CD4-positive, alpha-beta T cell treated with Interleukin-10 for 1 hour (primary cell): Measurements from ENCODE around the gene TSPAN32.
"Not testable (repeated sequence)": the region's sequence is repeated elsewhere in the genome, so short reads cannot be mapped to it uniquely, and the experiment has no call there.

Experiments used
- DNase-seq: peaks from one replicate; pipeline ENCODE4 v3.0.0-alpha.2; 2020

Gene TSPAN32

DNA sequence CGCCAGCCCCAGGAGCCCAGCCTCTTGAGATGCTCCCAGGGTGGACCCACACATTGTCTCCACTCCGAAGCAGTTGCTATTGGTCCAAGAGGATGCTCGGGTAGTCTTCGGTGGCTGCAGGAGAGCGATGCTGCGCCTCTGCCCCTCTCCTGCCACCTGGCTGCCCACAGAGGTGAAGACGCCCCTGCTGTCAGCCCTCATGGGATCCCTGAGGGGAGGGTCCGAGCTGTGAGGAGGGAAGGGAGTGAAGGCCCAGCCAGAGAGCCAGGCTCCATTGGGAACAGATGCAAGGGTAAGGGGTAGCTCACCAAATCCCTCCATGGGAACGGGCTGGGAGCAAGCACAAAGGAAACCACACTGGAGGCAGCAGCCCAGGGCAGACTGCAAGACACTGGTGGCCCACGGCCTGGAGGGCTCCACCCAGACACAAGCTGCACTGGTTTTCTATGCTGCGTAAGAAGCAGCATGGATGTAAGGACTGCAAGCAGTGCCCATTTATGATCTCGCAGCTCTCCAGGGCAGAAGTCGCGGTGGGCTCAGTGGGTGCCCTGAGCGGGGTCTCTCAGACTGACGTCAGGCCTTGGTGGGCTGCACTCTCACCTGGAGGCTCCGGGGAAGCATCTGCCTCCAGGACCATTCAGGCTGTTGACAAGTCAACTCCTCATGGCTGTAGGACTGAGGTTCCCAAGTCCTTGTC, 15.7 kb downstream of the TSPAN32 start:
- no peak for DNase-seq

DNA sequence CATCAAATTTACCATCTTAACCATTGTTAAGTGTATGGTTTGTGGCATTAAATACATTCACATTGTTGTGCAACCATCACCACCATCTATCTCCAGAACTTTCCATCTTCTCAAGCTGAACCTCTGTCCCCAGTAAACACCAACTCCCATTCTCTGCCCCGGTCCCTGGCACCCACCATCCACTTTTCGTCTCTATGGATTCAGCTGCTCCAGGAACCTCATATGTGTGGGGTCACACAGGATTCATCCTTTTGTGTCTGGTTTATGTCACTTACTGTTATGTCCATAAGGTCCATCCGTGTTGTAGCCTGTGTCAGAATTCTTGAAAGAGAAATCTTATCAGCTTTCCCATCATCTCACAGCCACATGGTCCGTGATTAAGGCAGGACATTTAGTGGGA, 16.3 kb downstream of the TSPAN32 start:
- no peak for DNase-seq

DNA sequence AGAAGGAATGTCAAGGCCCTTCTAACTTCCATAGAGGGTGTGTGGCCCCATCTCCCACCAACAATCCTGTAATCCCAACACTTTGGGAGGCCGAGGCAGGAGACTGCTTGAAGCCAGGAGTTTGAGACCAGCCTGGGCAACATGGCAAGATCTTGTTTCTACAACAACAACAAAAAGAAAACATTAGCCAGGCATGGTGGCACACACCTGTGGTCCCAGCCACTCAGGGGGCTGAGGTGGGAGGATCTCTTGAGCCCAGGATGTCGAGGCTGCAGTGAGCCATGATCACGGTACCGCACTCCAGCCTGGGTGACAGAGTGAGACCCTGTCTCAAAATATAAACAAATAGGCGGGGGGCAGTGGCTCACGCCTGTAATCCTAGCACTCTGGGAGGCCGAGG, 16.9 kb downstream of the TSPAN32 start:
- DNase-seq, result no peak

DNA sequence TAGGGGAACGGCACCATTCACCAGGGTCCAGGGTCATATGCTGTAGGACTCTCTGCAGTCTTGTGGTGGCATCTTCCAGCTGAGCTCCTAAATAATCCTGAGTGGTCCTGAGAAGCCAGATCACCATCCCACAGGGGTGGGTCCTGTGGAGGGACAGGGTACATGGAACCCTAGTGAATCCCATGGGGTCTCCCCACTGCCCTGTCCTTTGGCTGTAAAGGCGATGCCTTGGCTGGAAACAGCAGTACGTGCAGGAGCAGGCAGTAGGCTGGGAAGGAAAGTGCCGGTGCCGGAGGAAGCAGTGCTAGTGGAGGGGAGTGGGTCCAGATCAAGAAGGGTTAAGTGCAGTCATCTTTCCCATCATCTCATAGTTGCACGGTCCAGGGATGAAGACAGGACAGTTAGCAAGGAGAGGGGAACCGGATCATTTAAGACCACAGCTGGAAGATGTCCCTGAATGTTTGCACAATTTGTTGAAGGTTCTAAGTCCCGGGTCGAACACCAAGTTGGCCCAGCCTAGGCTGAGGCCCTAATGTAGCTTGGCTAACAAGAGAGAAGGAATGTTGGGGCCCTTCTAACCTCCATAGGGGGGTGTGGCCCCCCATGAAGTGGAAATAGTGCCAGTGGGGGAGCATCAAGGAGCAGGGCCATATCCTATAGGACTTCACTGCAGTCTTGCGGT, 18.1 kb downstream of the TSPAN32 start:
- no peak for DNase-seq

DNA sequence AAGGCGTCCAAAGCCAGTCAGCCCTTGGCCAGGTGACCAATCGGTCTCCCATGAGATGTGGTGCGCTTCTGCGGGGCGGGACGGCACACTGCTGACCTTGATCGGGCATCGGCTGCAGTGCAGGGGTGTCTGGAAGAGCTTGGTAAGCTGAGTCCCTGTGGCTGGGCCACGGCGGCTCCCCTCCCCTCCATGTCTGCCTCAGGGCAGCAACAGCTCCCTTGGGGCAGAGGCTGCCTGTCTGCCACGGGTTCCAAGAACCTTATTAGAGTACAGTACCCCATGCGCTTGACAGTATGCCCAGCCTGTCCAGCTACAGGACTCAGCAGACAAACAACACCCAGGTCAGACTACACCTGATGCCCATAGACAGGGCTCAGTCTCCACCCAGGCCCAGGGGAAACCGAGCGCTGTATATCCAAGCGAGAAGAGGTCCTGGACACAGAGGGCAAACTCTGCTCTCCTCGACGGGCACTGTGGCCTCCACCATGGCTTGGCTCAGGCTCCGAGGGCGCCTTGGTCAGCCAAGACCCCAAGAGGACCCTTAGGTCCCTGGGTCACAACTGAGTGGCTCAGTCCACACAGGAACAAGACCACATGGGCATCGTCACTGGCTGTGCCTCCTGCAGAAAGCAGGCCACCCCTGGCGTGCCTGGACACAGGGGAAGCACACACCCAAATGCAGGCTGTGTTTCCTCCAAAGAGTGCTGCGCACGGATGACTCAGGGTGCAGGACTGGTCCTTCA, 18.9 kb downstream of the TSPAN32 start:
- DNase-seq, result no peak

DNA sequence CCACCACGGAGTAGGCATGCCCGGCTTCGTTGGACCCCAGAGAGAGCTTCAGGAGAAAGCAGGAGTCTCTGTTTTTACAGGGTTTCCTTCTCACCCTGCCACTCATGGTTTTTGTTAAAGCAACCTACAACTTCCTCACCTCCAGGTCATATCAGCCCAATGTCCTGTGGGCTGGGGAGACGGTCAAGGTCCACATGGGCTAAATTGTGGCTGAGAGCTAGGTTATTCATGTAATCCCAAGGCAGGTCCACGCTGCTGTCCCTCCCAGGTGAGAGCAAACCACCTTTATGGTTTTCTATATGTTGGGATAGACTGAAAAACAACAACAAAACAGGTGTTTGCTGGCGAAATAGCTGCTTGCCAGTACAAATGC, 19.5 kb downstream of the TSPAN32 start:
- no peak for DNase-seq

DNA sequence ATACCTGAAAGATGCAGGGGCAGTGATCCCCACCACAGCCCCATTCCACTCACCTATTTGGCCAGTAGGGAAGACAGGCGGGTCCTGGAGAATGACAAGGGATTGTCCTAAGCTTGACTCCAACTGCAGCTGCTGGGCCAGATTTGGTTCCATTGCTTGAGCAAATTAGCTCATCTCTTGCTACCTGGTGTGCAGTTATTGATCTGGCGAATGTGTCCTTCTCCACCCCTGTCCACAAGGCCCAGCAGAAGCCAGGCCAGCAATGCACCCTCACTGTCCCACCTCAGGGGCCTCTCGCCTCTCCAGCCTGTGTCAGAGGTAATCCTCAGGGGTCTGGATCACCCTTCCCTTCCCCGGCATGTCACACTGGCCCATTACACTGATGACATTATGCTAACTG, 23.3 kb downstream of the TSPAN32 start:
- DNase-seq, result no peak

DNA sequence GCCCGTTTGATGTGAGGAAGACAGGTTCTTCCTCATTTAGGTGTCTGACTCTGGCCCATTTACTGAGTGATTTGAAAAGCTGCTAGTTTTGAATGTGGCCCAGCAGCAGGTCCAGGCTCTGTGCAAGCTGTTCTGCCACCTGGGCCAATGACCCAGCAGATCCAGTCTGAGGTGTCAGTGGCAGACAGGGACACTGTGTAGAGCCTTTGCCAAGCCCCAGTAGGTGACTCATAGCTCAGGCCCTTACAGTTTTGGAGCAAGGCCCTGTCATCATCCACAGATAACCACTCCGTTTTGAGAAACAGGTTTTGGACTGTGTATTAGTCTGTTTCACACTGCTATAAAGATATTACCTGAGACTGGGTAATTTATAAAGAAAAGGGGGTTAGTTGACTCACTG, 23.9 kb downstream of the TSPAN32 start:
- no peak for DNase-seq

DNA sequence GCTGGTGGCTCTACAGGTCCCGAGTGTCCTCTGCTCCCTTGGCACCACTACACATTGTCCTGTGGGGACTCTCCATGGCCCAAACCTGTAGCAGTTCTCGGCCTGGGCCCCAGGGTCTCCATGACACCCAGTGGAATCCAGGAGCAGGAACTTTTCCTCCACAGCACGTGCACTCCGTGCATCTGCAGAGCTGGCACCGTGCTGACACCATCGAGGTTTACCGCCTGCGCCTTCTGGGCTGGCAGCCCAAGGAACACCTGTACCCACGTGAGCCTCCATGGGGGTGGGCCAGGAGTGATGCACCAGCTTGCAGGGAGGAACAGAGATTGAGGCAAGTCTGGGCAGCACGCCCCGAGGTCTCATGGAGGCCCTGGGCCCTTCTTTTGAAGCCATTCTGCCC, 25.2 kb downstream of the TSPAN32 start:
- DNase-seq, result no peak

DNA sequence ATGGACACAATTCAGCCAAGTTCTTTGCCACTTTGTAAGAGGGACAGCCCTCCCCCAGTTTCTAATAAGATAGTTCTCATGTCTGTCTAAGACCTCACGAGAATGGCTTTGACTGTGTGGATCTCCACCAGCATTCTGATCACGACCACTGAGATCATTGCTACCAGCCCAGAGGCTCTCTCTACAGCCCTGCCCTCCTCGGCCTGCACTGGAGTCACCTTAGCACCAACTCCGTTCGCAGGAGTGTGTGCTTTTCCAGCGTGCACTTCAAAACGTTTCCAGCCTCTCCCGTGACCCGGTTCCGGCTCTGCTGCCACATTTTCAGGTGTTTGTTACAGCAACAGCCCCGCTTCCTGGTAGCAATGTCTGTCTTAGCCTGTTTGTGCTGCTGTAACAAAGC, 26.2 kb downstream of the TSPAN32 start:
- DNase-seq, result no peak

DNA sequence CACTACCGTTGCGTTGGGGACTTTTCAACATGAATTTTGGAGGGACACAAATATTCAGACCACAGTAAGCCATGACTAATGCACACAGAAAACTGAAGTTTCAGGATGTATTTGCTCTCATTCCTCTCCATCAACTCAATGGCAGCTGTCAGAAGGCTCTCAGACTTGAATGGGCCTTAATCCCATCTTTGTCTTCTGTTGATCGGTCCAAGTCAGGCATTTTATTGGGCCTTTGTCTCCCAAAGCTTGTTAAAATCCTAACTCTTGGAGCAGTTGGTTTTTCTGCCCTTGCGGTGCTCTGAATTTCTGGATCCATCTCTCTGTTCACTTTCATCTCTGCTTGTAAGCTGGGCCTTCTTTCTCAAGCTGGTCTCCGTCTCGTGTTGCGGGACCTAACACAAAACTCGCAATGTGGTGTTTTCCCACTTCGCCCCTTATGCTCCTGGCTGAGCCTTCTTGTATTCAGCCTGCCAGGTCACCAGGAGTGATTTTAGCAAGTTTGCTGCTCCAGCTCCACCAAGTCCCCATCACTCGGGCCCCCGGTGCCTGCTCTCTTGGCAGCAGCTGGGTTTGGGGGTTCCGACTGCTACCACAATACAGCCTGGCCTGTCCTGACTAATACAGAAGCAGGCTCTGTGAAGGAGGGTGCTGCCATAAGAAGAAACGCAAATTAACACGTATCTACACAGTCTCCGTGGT, 27.0 kb downstream of the TSPAN32 start:
- DNase-seq, result no peak

DNA sequence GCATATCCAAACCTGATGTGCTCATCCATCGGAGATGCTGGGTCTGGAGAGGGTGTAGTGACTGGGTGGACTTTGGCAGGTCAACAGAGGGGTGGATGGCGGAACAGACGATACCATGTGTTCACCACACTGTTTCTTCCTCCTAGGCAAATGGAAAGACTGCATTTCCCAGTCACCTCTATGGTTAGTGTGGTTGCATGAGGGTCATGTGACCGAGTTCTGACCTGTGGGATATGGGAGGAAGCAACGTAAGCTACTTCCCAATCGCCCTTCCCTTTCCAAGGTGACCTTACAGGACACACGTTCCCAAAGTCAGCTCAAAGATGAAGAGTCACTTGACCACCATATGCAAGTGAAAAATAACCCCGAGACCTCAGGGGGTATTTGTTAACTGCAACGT, 27.7 kb downstream of the TSPAN32 start:
- DNase-seq, result no peak

DNA sequence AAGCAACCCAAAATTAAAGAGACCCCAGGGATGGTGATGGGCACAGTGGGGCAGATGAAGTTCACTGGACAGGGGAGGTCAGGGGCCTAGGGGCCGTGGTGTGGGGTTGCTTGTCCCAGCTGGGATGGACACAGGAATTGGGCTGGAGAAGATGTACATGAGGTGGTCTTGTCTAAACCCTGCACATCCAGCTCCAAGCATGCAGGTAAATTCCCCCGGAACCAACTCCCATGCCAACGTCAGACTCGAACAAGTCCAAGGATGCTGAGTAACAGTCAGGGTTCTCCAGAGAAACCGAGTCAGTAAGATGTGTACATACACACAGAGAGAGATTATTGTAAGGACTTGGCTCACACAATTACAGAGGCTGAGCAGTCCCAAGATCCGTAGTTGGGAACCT, 28.9 kb downstream of the TSPAN32 start:
- DNase-seq, result no peak

DNA sequence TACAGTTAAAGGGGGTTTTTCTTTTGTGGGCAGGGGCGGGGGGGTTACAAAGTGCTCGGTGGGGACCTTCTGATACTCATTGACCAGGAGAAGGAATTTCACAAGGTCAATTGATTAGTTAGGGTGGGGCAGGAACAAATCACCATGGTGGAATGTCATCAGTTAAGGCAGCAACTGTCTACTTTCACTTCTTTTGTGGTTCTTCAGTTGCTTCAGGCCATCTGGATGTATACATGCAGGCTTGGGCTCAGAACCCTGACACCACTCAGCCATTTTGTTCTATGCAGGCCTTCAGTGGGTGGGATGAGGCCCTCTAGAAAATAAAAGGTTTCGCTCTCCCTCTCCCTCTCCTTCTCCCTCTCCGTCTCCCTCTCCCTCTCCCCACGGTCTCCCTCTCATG, 29.6 kb downstream of the TSPAN32 start:
- no peak for DNase-seq

DNA sequence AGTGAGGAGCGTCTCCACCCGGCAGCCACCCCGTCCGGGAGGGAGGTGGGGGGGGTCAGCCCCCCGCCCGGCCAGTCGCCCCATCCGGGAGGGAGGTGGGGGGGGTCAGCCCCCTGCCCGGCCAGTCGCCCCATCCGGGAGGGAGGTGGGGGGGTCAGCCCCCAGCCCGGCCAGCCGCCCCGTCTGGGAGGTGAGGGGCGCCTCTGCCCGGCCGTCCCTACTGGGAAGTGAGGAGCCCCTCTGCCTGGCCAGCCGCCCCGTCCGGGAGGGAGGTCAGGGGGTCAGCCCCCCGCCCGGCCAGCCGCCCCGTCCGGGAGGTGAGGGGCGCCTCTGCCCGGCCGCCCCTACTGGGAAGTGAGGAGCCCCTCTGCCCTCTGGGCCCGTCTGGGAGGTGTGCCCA, 30.8 kb downstream of the TSPAN32 start:
- DNase-seq, result not testable (repeated sequence)

DNA sequence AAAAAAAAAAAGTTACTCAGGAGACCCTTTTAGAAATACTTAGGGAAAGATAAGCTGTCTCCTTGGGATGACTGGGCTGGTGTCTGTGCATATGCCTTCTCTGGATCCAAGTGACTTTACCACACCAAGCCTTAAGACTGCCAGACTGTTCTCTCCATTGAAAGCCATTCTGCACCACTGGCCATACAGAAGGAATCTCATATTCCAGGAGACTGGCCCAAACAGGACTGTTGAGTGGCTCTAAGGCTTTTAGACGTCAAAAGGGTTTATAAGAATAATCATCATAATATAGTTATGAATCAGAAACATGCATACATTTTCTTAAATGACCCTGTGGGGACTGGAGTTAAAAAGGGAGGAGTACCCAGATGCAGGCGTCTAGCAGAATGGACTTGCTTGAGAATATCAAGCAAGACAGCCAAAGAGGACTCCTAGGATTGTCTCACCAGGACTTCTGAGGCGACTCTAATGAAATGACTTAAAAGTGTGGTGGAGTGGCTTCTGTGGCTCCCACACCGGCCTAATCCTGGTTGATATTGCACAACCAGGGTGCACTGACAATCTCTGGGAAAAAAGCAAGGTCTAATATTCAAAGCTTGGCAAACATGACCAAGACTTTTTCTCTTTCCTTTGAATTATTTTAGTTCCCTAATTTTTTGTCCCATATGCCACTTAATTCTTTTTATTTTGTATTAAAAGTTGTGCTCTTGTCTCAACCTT, 31.8 kb downstream of the TSPAN32 start:
- not testable (repeated sequence) for DNase-seq

DNA sequence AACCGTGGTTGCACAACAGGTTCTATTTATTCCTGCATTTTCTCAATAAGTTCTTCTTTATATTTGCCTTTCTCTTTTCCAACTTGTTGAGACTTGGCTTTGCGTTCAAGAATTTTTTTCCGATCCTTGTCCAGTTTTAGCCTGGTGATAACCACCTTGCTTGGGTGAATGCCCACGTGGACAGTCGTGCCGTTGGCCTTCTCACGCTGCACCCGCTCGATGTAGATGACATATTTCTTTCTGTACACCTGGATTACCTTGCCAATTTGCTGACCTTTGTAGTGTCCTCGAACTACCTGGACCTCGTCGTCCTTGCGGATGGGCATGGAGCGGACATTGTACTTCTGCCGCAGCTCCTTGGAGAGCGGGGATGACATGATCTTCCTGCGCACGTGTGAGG, 33.5 kb downstream of the TSPAN32 start:
- not testable (repeated sequence) for DNase-seq

DNA sequence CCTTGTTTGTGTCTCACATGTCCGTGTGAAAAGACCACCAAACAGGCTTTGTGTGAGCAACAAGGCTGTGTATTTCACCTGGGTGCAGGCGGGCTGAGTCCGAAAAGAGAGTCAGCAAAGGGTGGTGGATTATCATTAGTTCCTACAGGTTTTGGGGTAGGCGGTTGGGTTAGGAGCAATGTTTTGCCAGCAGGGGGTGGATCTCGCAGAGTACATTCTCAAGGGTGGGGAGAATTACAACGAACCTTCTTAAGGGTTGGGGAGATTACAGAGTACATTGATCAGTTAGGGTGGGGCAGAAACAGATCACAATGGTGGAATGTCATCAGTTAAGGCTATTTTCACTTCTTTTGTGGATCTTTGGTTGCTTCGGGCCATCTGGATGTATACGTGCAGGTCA, 36.9 kb downstream of the TSPAN32 start:
- DNase-seq, result peak; percentile 19

DNA sequence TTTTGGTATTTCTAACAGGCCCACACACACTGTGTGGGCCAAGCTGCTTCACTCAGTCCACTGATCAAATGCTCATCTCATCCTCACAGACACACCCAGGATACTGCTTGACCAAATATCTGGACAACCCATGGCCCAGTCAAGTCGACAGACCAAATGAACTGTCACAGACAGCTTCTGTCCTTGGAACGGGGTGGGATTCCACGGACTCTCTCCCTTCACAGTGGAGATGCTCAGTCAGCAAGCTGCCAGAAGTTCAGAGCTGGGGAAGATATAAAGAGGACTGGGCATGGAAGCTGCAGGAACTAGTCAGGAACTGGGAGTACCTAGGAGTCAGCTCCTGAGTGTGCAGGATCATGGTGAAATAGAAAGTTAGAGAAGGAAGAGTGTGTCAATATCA, 40.7 kb downstream of the TSPAN32 start:
- no peak for DNase-seq

DNA sequence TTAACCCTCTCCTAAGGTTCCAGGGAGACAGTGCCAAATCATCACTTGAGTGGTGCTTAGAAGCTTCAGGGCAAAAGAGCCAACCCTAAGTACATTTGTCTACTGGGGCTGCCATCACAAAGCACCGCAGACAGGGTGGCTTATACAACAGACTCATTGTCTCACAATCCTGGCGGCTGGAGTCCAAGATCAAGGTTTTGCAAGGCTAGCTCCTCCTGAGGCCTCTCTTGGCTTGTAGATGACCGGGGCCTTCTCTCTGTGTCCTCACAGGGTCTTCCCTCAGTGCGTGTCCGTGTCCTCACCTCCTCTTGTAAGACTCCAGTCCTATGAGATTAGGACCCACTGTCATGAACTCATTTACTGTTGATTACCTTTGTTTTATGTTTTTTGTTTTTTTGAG, 41.2 kb downstream of the TSPAN32 start:
- DNase-seq, result no peak

DNA sequence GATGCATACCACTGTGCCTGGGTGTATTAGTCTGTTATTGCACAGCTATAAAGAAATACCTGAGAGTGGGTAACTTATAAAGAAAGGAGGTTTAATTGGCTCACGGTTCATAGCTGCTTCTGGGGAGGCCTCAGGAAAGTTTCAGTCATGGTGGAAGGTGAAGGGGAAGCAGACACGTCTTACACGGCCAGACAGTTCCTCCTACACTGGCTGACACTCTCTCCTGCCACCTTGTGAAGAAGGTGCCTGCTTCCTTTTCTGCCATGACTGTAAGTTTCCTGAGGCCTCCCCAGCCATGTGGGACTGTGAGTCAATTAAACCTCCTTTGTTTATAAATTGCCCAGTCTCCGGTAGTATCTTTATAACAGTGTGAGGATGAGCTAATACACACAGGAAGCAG, 41.7 kb downstream of the TSPAN32 start:
- DNase-seq, result no peak

DNA sequence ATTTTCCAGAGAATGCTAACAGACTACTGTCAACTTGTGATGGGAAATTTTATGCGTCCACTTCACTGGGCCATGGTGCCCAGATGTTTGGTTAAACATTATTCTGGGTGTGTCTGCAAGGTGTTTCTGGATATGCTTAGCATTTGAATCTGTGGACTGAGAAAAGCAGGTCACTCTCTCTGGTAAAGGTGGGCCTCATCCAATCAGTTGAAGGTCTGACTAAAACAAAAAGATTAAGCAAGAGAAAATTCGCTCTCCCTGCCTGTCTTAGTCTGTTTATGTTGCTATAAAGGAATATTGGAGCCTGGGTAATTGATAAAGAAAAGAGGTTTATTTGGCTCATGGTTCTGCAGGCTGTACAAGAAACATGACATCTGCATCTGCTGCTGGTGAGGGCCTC, 43.2 kb downstream of the TSPAN32 start:
- no peak for DNase-seq

DNA sequence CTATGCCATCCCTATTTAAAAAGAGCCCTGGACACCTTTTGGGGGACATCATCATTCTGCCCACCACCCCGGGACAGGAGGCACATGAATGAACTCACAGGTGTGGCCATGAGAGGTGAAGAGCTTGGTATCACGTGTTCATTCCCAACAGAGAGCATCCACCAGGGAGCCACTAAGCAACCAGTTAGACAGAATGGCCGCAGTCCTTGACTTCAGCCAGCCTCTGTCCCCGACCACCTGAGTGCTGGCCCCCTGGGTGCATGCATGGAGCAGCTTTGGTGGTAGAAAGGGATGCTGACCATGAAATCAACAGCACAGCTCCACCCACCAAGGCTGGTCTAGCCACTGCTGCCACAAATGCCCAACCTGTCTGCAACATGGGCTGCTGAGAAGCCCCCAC, 44.2 kb downstream of the TSPAN32 start:
- DNase-seq, result no peak
